Bronchial epithelial cell (primary cell): ENCODE data around the gene GALNT18. TPM values are rescaled to one million over a fixed set of nuclear protein-coding genes. Genes with fewer than 3 reads are reported as not detected.

Experiments
- DNase-seq: peaks from one replicate; pipeline ENCODE4 v3.0.0-alpha.2; 2010; ENCODE audit warnings: low read depth
- FAIRE-seq: peaks from 2 replicates; lab custom pipeline; 2011; peaks lifted over from hg19 to GRCh38; lab: Jason Lieb, UNC
- H3K27me3 ChIP-seq: 2 replicates; pipeline ENCODE4 v1.5.1; 2011; ENCODE audit warnings: low read length; ENCODE audit not compliant: control insufficient read depth, insufficient read depth
- H3K36me3 ChIP-seq: 2 replicates; pipeline ENCODE4 v1.5.1; 2011; ENCODE audit warnings: low read length; ENCODE audit not compliant: control insufficient read depth, insufficient read depth
- H3K4me3 ChIP-seq: 2 replicates; pipeline ENCODE4 v1.5.1; 2011; ENCODE audit warnings: mild to moderate bottlenecking, low read depth, low read length, control low read depth
- total RNA-seq: library from RNA; depleted of rRNA; stranded (reverse); fragments of >200 nt; gene quantifications from 2 replicates; pipeline ENCODE4 v1.2.1, GENCODE V29; 2014
- TF ChIP-seq, protein P1 (sequence below): IDR thresholded peaks from 2 replicates; pipeline ENCODE4 v1.5.1; 2011; ENCODE audit warnings: mild to moderate bottlenecking, moderate library complexity, low read length, control low read depth, inconsistent platforms; ENCODE audit not compliant: insufficient read depth, severe bottlenecking

The GALNT18 gene
- total RNA-seq, 1 donor from 2014 or later, result 26.1 TPM

DNA sequence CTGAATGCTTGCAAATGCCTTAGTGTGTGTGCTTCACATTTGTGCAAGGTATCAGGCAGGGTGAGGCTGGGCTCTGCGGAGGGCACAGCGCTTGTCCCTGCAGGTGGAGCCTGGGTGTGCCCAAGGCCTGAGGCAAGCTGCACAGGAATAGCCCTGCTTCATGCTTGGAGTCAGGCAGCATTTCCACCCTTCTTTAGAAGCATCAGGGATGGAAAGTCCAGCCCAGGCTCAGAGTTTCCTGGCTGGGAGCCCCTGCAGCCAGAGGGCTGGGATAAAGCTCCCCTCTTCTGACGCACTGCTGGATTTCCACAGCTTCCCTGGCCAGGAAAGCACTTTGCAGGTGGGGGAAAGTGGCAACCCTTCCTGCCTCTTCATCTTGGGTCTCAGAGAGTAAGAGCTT, 63.4 kb downstream of the GALNT18 start:
- TF ChIP-seq, protein P1, sequence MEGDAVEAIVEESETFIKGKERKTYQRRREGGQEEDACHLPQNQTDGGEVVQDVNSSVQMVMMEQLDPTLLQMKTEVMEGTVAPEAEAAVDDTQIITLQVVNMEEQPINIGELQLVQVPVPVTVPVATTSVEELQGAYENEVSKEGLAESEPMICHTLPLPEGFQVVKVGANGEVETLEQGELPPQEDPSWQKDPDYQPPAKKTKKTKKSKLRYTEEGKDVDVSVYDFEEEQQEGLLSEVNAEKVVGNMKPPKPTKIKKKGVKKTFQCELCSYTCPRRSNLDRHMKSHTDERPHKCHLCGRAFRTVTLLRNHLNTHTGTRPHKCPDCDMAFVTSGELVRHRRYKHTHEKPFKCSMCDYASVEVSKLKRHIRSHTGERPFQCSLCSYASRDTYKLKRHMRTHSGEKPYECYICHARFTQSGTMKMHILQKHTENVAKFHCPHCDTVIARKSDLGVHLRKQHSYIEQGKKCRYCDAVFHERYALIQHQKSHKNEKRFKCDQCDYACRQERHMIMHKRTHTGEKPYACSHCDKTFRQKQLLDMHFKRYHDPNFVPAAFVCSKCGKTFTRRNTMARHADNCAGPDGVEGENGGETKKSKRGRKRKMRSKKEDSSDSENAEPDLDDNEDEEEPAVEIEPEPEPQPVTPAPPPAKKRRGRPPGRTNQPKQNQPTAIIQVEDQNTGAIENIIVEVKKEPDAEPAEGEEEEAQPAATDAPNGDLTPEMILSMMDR, result peak; percentile 73

DNA sequence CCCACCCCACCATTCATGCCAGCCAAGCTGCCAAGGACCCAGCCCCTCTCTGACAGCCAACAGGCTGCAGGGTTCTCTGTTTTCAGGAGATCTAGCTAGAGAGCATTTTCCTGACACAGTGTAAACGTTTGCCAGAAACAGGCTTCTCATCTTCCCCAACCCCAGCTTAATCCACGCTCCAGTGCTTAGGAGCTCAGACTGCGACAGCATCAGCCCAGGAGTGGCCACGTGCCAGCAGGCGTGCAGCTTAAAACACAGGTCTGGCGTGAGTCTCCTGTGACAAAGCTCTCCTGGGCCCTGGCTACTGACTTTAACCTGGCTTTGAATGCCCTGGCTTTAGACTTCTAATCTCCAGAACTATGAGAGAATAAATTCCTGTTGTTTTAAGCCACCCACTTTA, 66.6 kb downstream of the GALNT18 start:
- TF ChIP-seq, protein P1, result no peak
- FAIRE-seq, result no peak
- H3K4me3 ChIP-seq, result no peak overlapping the region

More for the DNA sequence above, 63.4 kb downstream of the GALNT18 start:
- DNase-seq (peak; percentile 76), FAIRE-seq (peak; percentile 50)
- H3K4me3 ChIP-seq, result no peak overlapping the region
- H3K27me3 ChIP-seq, result no peaks in the 10 kb centered on the region
- H3K36me3 ChIP-seq, result no peaks in the 10 kb centered on the region

DNA sequence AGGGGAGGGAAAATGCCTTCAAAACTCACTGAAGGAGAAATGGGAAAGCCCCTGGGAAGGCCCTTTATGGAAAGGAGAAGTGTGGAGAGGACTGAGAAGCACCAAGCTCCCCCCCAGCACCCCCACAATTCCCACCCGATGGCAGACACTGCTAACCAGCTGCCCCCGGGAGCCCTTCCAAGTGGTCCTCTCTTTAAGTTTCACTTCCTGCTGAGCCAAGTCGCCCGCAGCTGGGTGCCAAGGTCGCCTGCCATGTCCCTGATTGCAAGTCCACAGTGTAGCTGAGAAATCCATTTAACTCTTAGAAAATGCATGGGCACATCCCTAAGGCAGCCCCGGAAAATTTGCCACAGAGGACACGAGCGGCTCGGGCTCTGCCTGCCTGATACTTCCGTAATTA, 68.2 kb downstream of the GALNT18 start:
- TF ChIP-seq, protein P1, result no peak
- Histone ChIP-seq H3K4me3 (no peak overlapping the region), H3K36me3 (no peaks in the 10 kb centered on the region), H3K27me3 (no peaks in the 10 kb centered on the region)
- no peak for DNase-seq
- no peak for FAIRE-seq

More for the DNA sequence above, 66.6 kb downstream of the GALNT18 start:
- no peak for DNase-seq
- Histone ChIP-seq H3K27me3 (no peaks in the 10 kb centered on the region), H3K36me3 (no peaks in the 10 kb centered on the region)

DNA sequence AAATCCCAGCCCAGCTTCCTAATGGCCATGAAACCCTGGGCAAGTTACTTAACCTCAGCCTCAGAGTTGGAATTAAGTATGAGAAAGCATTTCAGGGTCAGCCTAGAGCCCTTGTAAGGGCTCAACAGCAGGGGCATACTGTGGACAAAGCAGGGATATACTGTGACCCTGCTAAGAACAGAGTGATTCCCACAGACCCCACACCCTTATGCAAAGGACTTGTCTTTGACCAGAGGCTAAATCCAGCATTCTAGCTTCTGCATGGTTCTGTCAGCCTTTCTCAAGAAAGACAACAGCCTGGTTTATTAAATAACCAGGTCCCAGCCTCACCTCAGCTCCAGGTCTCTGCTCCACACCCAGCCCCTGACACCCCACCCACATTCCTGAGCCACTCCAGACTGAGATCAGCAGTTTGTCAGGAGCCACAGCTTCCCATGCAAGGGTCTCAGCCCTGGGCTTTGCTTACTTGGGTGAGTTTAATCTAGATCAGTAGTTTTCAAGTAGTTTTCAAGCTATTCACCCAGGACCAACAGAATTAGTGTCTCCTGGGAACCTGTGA, 69.2 kb downstream of the GALNT18 start:
- no peak overlapping the region for H3K4me3 ChIP-seq
- FAIRE-seq, result peak; percentile 7

DNA sequence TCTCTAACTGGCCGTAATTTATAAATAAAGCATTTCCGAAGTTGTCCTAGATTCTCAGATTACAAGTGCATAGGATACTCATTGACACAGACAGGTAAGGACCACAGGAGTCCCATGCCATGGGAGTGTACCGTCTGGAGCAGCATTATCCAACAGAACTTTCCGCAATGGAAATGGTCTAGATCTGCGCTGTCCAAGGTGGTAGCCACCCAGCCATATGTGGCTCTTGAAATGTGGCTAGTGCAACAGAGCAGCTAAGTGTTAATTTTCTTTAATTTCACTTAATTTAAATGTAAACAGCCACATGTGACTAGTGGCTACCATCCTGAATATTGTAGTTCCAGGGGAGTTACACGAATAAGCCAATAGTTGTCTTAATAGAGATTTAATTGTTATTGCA, 71.3 kb downstream of the GALNT18 start:
- FAIRE-seq, result no peak
- no peaks in the 10 kb centered on the region for H3K27me3 ChIP-seq
- no peak overlapping the region for H3K4me3 ChIP-seq
- no peak for DNase-seq
- H3K36me3 ChIP-seq, result no peaks in the 10 kb centered on the region
- TF ChIP-seq, protein P1, result no peak

More for the DNA sequence above, 69.2 kb downstream of the GALNT18 start:
- DNase-seq, result peak; percentile 17
- TF ChIP-seq, protein P1, result no peak
- Histone ChIP-seq H3K36me3 (no peaks in the 10 kb centered on the region), H3K27me3 (no peaks in the 10 kb centered on the region)
